Measurements from ENCODE around the gene CLEC19A.

DNA sequence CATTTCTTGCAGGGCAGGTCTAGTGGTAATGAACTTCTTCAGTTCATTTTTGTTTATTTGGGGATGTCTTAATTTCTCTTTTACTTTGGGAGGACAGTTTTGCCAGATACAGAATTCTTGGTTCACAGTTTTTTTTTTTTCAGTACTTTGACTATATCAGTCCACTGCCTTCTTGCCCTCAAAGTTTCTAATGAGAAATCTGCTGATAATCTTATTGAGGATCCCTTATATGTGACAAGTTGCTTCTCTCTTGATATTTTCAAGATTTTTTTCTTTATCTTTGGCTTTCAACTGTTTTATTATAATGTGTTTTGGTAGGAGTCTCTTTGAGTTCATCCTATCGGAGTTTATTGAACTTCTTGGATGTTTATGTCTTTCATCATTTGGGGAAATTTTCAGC lies 42.8 kb downstream of the CLEC19A start:
- TF ChIP-seq POLR2A (IDR thresholded peaks at IDR 0.05) (no peak), POLR2AphosphoS5 (IDR thresholded peaks at IDR 0.05; ENCODE audit: insufficient read depth in 1 of 2, low read depth in 1 of 2) (no peak)
- TF ChIP-seq, protein P1, sequence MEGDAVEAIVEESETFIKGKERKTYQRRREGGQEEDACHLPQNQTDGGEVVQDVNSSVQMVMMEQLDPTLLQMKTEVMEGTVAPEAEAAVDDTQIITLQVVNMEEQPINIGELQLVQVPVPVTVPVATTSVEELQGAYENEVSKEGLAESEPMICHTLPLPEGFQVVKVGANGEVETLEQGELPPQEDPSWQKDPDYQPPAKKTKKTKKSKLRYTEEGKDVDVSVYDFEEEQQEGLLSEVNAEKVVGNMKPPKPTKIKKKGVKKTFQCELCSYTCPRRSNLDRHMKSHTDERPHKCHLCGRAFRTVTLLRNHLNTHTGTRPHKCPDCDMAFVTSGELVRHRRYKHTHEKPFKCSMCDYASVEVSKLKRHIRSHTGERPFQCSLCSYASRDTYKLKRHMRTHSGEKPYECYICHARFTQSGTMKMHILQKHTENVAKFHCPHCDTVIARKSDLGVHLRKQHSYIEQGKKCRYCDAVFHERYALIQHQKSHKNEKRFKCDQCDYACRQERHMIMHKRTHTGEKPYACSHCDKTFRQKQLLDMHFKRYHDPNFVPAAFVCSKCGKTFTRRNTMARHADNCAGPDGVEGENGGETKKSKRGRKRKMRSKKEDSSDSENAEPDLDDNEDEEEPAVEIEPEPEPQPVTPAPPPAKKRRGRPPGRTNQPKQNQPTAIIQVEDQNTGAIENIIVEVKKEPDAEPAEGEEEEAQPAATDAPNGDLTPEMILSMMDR (IDR thresholded peaks at IDR 0.05) = no peak

Measured in vagina (tissue), 2 donors.